Putamen (tissue), 1 donor: ENCODE measurements around the gene TEX264.
"Not testable (repeated sequence)": the region's sequence is repeated elsewhere in the genome, so short reads cannot be mapped to it uniquely, and the experiment has no call there.

Source experiments
- DNase-seq: peaks from one replicate; pipeline ENCODE4 v3.0.0-alpha.2; 2016; ENCODE audit warnings: low spot score

TEX264 gene, protein sequence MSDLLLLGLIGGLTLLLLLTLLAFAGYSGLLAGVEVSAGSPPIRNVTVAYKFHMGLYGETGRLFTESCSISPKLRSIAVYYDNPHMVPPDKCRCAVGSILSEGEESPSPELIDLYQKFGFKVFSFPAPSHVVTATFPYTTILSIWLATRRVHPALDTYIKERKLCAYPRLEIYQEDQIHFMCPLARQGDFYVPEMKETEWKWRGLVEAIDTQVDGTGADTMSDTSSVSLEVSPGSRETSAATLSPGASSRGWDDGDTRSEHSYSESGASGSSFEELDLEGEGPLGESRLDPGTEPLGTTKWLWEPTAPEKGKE

DNA sequence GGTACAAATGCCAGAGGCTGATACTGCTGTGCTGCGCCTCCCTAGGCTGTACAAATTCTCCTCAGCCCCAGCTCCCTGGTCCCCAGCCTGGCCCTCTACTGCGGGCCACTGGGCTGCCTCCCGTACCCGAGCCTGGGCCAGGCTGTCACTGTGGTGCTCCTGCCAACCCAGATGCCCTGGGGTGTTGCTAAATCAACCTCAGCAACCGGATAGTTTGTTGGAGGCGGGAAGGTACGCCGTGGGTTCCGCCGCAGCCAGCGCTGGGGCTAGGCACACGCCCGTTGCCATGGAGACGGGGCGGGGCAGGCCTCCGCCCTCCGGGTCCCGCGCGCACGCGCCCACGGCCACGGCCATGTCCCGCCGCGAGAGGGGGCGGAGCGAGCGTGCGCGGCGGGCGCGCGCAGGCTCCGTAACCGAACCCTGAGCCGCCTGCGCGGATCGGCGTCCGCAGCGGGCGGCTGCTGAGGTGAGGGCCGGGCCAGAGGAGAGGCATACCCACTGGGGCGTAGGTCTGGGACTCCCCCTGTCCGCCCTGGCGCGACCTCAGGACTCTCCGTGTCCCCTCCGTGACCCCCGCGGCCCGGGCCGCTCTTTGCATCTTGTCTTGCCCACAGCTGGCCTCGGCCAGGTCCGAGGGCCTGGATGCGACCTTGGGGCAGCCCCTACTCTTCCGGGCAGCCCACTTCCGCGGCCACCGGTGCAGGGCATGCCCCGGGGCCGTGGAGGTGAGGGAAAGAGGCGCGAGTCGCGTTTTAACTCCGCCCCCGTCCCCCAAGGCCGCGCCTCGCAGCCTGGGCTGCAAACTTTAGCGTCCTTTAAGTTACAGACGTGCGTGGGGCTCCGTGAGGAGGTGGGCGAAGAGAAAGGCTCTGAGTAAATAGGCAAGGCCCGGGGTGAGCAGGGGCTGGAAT lies at the start of gene TEX264:
TEX264 (plus strand) TSS at position 430 of the 911 bp plus-strand sequence. CDS start 3,053 bp downstream, outside the sequence.
- DNase-seq: peak; percentile 92

GRCh38 chr3:51622413-51622812 lies 48.6 kb upstream of the TEX264 start:
- no peak for DNase-seq

- no peak for DNase-seq
Observed at GRCh38 chr3:51622868-51623267, 48.2 kb upstream of the TEX264 start.

GRCh38 chr3:51630513-51630912 lies 40.5 kb upstream of the TEX264 start:
- no peak for DNase-seq

- DNase-seq: no peak
Observed at GRCh38 chr3:51637144-51637940, 33.7 kb upstream of the TEX264 start.

DNA sequence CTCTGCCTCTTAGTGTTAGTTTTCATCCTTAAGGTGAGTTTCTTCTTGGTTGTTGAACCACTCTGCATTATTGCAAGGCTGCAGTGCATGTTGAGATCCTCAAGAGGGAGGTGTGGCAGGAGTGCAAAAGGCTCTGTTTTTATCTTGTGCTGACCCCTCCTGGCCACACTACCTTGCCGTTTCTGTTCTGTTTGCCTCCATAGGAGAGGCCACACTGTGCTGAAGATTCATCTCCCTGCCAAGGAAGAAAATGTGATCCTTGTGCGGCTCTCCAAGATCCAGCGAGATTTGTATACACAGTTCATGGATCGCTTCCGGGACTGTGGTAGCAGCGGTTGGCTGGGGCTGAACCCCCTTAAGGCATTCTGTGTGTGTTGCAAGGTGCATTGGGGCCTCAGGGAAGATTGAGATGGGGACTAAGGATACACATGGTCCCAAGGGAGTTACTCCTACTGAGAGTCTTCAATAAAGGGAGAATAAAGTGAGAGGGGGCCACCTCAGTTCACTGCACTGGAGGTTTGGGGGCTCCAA lies 33.0 kb upstream of the TEX264 start:
- no peak for DNase-seq

- no peak for DNase-seq
Observed at GRCh38 chr3:51642462-51642861, 28.6 kb upstream of the TEX264 start.

DNA sequence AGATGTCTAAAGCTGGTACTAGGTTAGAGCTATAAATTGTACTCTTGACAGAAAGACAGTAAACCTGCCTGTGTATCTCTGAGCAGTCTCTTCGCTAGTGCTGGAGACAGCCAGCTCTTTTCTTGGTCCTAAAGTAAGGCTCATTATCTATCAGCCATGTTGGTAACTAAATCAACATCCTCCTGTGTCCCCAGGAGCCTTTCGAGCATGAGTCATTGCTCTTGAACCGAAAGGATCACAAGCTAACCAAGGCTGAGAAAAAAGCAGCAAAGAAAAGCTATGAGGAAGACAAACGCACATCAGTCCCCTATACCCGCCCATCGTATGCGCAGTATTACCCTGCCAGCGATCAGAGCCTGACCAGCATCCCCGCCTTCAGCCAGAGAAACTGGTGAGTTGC lies 25.0 kb upstream of the TEX264 start:
- no peak for DNase-seq

GRCh38 chr3:51652103-51652502 lies 18.9 kb upstream of the TEX264 start:
- DNase-seq: not testable (repeated sequence)

- not testable (repeated sequence) for DNase-seq
Observed at GRCh38 chr3:51653409-51653808, 17.6 kb upstream of the TEX264 start.

DNA sequence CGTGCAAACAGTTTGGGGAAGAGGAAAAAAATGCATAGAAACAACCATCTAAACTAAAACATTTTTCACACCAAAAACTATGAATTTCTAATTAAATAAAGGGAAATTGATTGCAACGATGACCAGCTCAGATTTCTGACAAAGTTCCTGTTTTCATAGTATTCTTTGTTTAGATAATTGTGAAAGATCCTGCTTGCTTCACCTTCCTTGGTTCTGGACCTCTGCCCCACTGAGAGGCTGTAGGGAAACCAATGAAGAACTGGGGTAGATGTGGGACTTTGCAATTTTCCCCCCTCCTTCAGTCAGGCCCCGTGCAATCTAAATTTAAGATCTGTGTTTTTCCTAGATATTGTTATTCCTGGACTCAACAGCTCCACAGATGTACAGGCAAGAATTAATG lies 13.8 kb upstream of the TEX264 start:
- no peak for DNase-seq

DNA sequence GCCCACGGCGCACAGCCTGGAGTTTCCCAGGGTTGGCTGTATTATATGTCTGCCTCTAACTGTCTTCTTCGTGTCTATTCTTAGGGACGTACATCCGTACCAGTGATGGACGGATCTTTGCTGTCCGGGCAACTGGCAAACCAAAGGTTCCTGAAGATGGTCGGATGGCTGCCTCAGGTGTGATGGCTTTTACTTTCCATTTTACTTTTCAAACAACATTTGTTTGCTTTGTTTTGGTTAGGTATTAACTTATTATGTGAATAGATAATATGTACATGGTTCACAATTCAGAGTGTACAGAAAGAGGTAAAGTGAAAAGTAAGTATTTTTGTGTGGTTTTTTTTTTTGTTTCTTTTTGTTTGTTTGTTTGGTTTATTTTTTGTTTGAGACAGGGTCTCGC lies 11.1 kb upstream of the TEX264 start:
- DNase-seq: no peak

DNA sequence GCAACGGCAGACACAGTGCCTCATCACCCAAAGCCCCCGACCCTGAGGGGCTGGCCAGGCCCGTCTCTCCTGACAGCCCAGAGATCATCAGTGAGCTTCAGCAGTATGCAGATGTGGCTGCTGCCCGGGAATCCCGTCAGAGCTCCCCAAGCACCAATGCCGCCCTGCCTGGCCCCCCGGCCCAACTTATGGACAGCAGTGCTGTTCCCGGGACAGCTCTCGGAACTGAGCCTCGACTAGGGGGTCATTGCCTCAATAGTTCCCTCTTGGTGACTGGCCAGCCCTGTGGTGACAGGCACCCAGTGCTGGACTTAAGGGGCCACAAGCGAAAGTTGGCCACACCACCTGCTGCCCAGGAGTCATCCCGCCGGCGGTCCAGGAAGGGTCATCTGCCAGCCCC lies 8.6 kb upstream of the TEX264 start:
- no peak for DNase-seq

DNA sequence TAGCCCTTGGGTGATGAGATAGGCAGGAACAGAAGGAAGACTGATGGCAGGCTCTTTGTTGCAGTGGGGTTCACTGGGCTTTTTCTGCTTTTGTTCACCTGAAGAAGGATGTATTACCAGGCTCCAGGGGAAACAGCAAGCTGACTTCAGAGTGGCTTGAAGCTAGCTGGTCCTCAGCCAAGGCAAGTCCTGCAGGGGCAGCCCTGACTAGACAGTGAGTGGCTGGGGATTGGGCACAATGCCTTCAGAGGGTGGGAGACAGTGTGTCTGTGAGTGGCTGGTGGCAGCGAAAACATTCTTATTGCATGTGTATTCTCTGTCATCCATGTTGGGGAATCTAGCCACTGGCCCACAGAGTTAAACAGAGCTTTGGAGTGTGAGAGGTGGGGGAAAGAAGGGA lies 2.3 kb upstream of the TEX264 start:
- no peak for DNase-seq

GRCh38 chr3:51669241-51670052 lies 1.6 kb upstream of the TEX264 start:
- peak; percentile 71 for DNase-seq

DNA sequence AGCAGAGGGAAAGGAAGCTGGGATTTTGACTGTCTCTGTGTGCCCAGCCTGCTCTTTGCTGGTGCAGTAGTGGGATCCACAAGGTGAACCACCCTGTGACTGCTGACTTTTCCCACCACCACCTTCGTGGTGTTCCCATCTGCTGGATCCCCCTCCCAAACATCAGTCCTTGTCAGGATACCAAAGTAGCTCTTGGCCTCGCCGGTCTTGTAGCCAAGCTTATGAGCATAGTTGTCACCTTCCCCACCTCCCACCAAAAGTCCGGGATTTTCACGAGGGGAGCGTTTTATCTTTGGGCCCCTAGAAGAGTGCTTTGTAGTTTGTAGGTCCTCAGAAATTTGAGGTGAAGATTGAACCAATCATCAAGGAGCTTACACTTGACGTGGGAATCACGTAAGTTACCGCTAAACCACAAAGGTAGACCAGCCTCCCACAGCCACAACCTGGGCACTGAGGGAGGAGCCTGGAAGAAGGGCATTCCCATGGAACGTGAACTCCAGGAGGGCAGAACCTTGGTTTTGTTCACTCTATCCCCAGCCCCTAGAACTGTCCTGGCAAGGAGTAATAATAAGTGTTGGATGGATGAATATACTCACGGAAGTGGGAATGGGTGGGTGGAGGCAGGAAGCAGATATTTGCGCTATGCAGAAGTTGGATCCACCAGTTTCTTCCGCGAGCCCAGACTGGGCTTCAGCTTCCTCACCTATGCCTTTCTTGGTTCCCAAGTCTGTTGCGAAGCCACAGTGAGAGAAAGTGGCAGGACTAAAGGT lies 814 bp upstream of the TEX264 start:
- DNase-seq: no peak

DNA sequence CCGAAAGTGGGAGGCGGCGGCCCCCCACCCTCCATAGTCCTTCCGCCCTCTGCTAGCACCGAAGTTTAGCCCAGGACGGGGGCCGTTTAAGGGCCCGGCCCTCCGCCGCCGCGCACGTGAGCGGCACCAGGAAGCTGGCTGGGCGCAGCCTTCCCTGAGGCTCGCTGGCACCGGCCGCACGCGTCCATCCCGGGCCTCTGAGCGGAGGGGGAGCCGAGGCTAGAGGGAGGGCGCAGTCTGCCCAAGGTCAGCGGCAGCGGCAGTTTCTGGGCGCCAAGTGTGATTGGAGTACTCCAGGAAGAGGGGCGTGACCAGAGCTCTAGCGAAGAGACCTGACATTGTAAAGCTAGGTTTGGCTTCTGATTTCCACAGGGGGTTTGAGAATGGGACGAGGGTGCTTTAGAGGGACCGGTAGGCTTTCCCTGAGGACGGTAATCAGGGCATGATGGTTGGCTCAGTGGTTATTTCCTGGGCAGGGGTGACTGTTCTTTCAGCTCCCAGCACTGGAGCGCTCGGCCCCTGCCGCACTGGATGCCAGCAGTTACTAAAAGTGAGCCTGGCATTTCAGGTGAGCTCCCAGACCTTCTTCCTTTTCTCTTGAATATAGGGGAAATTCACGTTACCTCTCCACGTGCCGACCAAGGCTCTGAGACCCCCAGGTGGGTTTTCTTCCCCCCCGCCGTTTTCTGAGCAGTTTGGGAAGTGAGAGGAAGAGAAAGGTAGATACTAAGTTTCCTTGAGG lies 853 bp downstream of the TEX264 start:
- peak; percentile 32 for DNase-seq

DNA sequence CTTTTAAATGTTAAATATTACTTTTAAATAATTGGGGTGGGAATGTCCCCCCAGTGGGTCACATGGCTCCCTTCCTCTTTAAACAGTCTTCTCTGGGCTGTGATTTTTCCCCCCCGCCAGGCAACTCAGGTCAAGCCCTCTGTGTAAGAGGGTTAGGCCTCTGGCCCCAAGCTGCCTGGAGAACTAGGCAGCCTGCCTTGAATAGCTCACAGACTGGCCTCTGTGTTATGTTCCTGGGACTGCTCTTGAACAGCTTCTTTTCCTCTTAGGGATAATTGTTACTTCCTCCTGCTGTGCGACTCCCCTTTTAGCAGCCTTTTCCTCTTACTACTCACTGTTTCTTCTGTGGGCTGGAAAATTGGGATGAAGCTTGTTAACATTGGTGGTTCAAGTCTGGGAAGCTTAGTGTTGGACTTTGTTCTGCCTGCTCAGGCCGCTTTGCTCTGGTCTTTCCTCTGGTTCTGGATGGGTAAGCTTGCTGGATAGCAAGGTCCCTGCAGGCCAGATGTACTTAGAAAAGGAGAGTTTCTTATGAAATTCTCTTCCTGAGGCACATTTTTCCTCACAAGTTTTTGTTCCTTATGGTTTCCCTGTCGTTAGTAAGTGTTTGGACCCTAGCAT lies 2.2 kb downstream of the TEX264 start:
- DNase-seq: no peak
